Epithelial cell of proximal tubule (primary cell): Measurements from ENCODE around the gene HNRNPF. TPM values are rescaled to one million over a fixed set of nuclear protein-coding genes. Genes with fewer than 3 reads are reported as not detected.

ENCODE experiments used
- DNase-seq: peaks from one replicate; pipeline ENCODE4 v3.0.0-alpha.2; 2011; ENCODE audit warnings: low read depth
- H3K4me3 ChIP-seq: 2 replicates; pipeline ENCODE4 v1.5.1; 2011; ENCODE audit warnings: low read depth, mild to moderate bottlenecking, low read length
- CTCF ChIP-seq: conservative IDR thresholded peaks from 2 replicates; pipeline ENCODE4 v1.5.1; 2012; ENCODE audit warnings: low read depth, mild to moderate bottlenecking, low read length
- total RNA-seq: library from RNA; depleted of rRNA; stranded (reverse); fragments of >200 nt; gene quantifications from 2 replicates; pipeline ENCODE4 v1.2.3, GENCODE V29; 2015

Gene HNRNPF
- total RNA-seq, 1 donor from 2014 or later = 207 TPM

- DNase-seq = no peak
- peak overlapping the region; percentile 92 for H3K4me3 ChIP-seq
- TF ChIP-seq CTCF = no peak
Observed at GRCh38 chr10:43408331-43408709, 666 bp downstream of the HNRNPF start.

GRCh38 chr10:43407576-43408330 lies 1.2 kb downstream of the HNRNPF start:
- no peak for DNase-seq
- TF ChIP-seq CTCF = peak; percentile 54
- peak overlapping the region; percentile 92 for H3K4me3 ChIP-seq

GRCh38 chr10:43407148-43407575 lies 1.8 kb downstream of the HNRNPF start:
- peak overlapping the region; percentile 92 for H3K4me3 ChIP-seq
- TF ChIP-seq CTCF = no peak
- DNase-seq = no peak

GRCh38 chr10:43404704-43405084 lies 4.3 kb downstream of the HNRNPF start:
- DNase-seq = no peak
- TF ChIP-seq CTCF = no peak
- H3K4me3 ChIP-seq = no peak overlapping the region

GRCh38 chr10:43403911-43404703 lies 4.9 kb downstream of the HNRNPF start:
- no peak for DNase-seq
- H3K4me3 ChIP-seq = no peak overlapping the region
- TF ChIP-seq CTCF = no peak

GRCh38 chr10:43402880-43403452 lies 6.0 kb downstream of the HNRNPF start:
- no peak for DNase-seq
- TF ChIP-seq CTCF = no peak
- H3K4me3 ChIP-seq = no peak overlapping the region
